Prostate gland (tissue), 2 donors: ENCODE results near the gene GATA6.

Experiments
- POLR2A ChIP-seq: fragments of 450-650 bp; IDR thresholded peaks from one replicate; pipeline ENCODE4 v1.6.1; 2016; ENCODE audit warnings: antibody characterized with exemption, mild to moderate bottlenecking
- POLR2AphosphoS5 ChIP-seq: sonication (generic); formaldehyde crosslinking; IDR thresholded peaks from one replicate; pipeline ENCODE4 v1.6.1; 2017; ENCODE audit warnings: antibody characterized with exemption
- TF ChIP-seq, protein P1 (sequence below), 4 experiments: fragments of 200-600 bp in 2 of 4; fragments of 450-650 bp in 2 of 4; sonication (generic) in 2 of 4; IDR thresholded peaks; 1 replicate in 3 of 4; 2 replicates in 1 of 4; pipeline ENCODE4 v1.5.1; 2016 to 2019; ENCODE audit warnings: antibody characterized with exemption in 4 of 4, mild to moderate bottlenecking in 2 of 4, moderate library complexity in 2 of 4

DNA sequence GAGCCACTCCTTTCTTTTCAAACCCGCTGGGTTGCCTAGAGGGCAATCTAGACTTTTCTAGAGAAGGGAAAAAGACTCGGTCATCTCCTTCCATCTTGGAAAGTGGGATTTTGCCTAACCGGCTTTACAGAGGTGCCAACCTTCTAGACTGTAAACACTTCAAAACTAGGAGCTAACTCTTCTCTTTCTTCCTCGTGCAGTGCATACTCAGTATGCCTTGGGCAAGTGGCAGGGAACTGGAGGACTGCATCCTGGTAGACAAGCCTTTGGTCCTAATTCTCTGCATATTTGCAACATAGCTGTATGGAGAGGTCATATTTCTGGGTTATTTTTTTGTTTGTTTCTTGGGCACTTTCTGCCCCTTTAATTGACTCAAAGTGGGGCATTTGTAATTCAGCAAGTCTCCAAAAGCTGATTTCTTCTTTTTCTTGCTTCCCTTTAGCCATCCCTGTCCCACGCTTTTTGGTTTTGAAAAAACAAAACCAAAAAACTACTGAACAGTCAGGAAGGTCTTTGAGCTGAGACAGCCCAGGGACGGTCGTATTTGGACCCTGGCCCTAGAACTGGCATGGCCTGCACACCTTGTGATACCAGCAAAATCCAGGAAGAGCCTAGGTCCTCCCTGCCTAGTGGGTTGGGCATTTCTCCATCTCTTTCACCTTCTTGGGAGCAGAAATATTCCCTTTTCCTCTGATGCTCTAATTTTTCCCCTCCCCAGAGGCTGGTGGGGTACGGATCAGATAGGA, 5.8 kb upstream of the GATA6 start:
- TF ChIP-seq, protein P1, sequence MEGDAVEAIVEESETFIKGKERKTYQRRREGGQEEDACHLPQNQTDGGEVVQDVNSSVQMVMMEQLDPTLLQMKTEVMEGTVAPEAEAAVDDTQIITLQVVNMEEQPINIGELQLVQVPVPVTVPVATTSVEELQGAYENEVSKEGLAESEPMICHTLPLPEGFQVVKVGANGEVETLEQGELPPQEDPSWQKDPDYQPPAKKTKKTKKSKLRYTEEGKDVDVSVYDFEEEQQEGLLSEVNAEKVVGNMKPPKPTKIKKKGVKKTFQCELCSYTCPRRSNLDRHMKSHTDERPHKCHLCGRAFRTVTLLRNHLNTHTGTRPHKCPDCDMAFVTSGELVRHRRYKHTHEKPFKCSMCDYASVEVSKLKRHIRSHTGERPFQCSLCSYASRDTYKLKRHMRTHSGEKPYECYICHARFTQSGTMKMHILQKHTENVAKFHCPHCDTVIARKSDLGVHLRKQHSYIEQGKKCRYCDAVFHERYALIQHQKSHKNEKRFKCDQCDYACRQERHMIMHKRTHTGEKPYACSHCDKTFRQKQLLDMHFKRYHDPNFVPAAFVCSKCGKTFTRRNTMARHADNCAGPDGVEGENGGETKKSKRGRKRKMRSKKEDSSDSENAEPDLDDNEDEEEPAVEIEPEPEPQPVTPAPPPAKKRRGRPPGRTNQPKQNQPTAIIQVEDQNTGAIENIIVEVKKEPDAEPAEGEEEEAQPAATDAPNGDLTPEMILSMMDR (IDR thresholded peaks at IDR 0.05): no peak
- TF ChIP-seq POLR2AphosphoS5 (no peak), POLR2A (no peak)
